CD4-positive, CD25-positive, alpha-beta regulatory T cell (primary cell): ENCODE measurements around the gene CACNB2. TPM values are rescaled to one million over a fixed set of nuclear protein-coding genes. Genes with fewer than 3 reads are reported as not detected.
"Not testable (repeated sequence)": the region's sequence is repeated elsewhere in the genome, so short reads cannot be mapped to it uniquely, and the experiment has no call there.

Experiments
- ATAC-seq, 2 donors: fragments of 150-1000 bp; cut with Tn5 transposase; one replicate each; pipeline ENCODE4 v1.10.0; 2021; ENCODE audit warnings: low read depth in 2 of 2, moderate number of reproducible peaks in 2 of 2, moderate library complexity in 1 of 2
- DNase-seq, 3 donors: peaks; one replicate each; pipeline versions ENCODE4 v3.0.0 to v3.0.0-alpha.2; 2012 to 2022; ENCODE audit warnings: mixed read lengths in 1 of 3
- H3K27ac ChIP-seq: one replicate; pipeline ENCODE4 v1.7.0; 2013; ENCODE audit warnings: mild to moderate bottlenecking, low read length; ENCODE audit not compliant: insufficient read depth, poor library complexity, severe bottlenecking
- H3K27me3 ChIP-seq: one replicate; pipeline ENCODE4 v1.7.0; 2013; ENCODE audit warnings: low read length; ENCODE audit not compliant: control insufficient read depth, insufficient read depth
- H3K36me3 ChIP-seq: one replicate; pipeline ENCODE4 v1.7.0; 2013; ENCODE audit warnings: mild to moderate bottlenecking, low read length, moderate library complexity; ENCODE audit not compliant: control insufficient read depth, insufficient read depth
- H3K4me1 ChIP-seq: 2 replicates; pipeline ENCODE4 v1.7.0; 2013; ENCODE audit warnings: mild to moderate bottlenecking, low read length; ENCODE audit not compliant: insufficient read depth, control insufficient read depth, poor library complexity, severe bottlenecking
- H3K4me3 ChIP-seq: one replicate; pipeline ENCODE4 v1.7.0; 2013; ENCODE audit warnings: low read depth, mild to moderate bottlenecking, low read length, moderate library complexity
- H3K9me3 ChIP-seq, 2 experiments: 1 replicate in 1 of 2; 2 replicates in 1 of 2; pipeline ENCODE4 v1.7.0; 2013; ENCODE audit warnings: low read length in 2 of 2, mild to moderate bottlenecking in 1 of 2, moderate library complexity in 1 of 2; ENCODE audit not compliant: control insufficient read depth in 2 of 2
- H3K27ac Mint-ChIP-seq, 3 donors: one replicate each; pipeline ENCODE4 v1.8.0; 2020 to 2022; ENCODE audit warnings: mild to moderate bottlenecking in 3 of 3, mixed read lengths in 3 of 3, moderate library complexity in 2 of 3
- H3K27me3 Mint-ChIP-seq: one replicate; pipeline ENCODE4 v1.8.0; 2022; ENCODE audit warnings: mild to moderate bottlenecking, mixed read lengths
- H3K36me3 Mint-ChIP-seq: one replicate; pipeline ENCODE4 v1.8.0; 2020; ENCODE audit warnings: mixed read lengths
- H3K4me1 Mint-ChIP-seq, 4 donors: one replicate each; pipeline ENCODE4 v1.8.0; 2020 to 2022; ENCODE audit warnings: mixed read lengths in 4 of 4, mild to moderate bottlenecking in 1 of 4
- H3K4me3 Mint-ChIP-seq, 4 donors: one replicate each; pipeline ENCODE4 v1.8.0; 2020 to 2022; ENCODE audit warnings: mild to moderate bottlenecking in 4 of 4, mixed read lengths in 4 of 4, moderate library complexity in 3 of 4
- H3K9me3 Mint-ChIP-seq, 7 donors: one replicate each; pipeline ENCODE4 v1.8.0; 2020 to 2022; ENCODE audit warnings: mixed read lengths in 7 of 7, mild to moderate bottlenecking in 3 of 7, moderate library complexity in 2 of 7
- polyA plus RNA-seq, 4 donors: library from polyadenylated mRNA; unstranded; fragments of 300-500 nt; fragmentation: Illumina TruSeq; gene quantifications; one replicate each; pipeline ENCODE4 v1.2.3, GENCODE V29; 2021
- total RNA-seq: library from RNA; stranded (reverse); gene quantifications from one replicate; pipeline ENCODE4 v1.2.3, GENCODE V29; 2022

The CACNB2 gene
- total and polyA plus RNA-seq, 5 donors from 2014 or later, result 0.39 to 0.80 (median 0.49) TPM

DNA sequence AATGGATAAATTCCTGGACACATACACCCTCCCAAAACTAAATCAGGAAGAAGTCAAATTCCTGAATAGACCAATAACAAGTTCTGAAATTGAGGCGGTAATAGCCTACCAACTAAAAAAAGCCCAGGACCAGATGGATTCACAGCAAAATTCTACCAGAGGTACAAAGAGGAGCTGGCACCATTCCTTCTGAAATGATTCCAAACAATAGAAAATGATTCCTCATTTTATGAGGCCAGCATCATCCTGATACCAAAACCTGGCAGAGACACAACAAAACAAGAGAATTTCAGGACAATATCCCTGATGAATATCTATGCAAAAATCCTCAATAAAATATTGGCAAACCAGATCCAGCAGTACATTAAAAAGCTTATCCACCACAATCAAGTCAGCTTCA is 450.9 kb downstream of the CACNB2 start:
- Mint-ChIP-seq H3K27ac (peak overlapping the region in 1 of 3 donors; percentile 9), H3K36me3 (peaks cover 53% of the 10 kb centered on the region), H3K4me1 (peaks cover 5 to 26% (median 18%) of the 10 kb centered on the region in 4 donors)
- H3K27me3 Mint-ChIP-seq, H3K27me3 ChIP-seq, H3K4me1 ChIP-seq, H3K4me3 Mint-ChIP-seq, H3K9me3 Mint-ChIP-seq, DNase-seq, H3K4me3 ChIP-seq, H3K9me3 ChIP-seq, H3K27ac ChIP-seq, ATAC-seq: not testable (repeated sequence)
- peaks cover 34% of the 10 kb centered on the region for H3K36me3 ChIP-seq

Other genes starting within 250 kb of the CACNB2 start
- gene SLC39A12, start 188.5 kb upstream of the CACNB2 start, total RNA-seq, result not detected
- gene SLC39A12, start 188.5 kb upstream of the CACNB2 start, polyA plus RNA-seq, result not detected